ENCODE data around the gene PCSK6. TPM values are rescaled to one million over a fixed set of nuclear protein-coding genes. Genes with fewer than 3 reads are reported as not detected.

Gene PCSK6
- total RNA-seq, 1 experiment from 2014 or later = 10.6 TPM

GRCh38 chr15:101264011-101264410, 225.5 kb downstream of the PCSK6 start:
- ChIA-PET POLR2A (no interaction called here), CTCF (no interaction called here)
- Histone ChIP-seq H3K36me3 (ENCODE audit: control insufficient read depth, insufficient read depth, low read length) (no peaks in the 10 kb centered on the region), H3K27me3 (ENCODE audit: control insufficient read depth, insufficient read depth, low read length) (no peaks in the 10 kb centered on the region), H3K4me3 (ENCODE audit: low read depth in 2 of 2, low read length in 2 of 2) (no peak overlapping the region), H3K9me3 (ENCODE audit: control insufficient read depth, insufficient read depth, low read depth, low read length) (no peaks in the 10 kb centered on the region), H3K27ac (ENCODE audit: low read length) (no peak overlapping the region), H3K4me1 (ENCODE audit: control insufficient read depth, insufficient read depth, low read length) (peaks cover 3% of the 10 kb centered on the region; the same call in 1 of the 2 replicates)
- no TSS peak for BruUV-seq (replicated peaks)
- TF ChIP-seq CTCF (IDR thresholded peaks at IDR 0.05) (no peak), TCF7L2 (IDR thresholded peaks at IDR 0.05; ENCODE audit: low read depth, low read length) (no peak), REST (IDR thresholded peaks at IDR 0.05; ENCODE audit: insufficient read depth in 1 of 2, low read depth in 2 of 2, low read length in 1 of 2) (no peak), SIN3A (IDR thresholded peaks at IDR 0.05; ENCODE audit: borderline replicate concordance, insufficient read depth, low read depth, low read length) (no peak), POLR2AphosphoS5 (IDR thresholded peaks at IDR 0.05; ENCODE audit: low read depth, low read length) (no peak)
- ATAC-seq (peak; percentile 19; the same call in 1 of the 2 replicates), DNase-seq (ENCODE audit: low read depth, low spot score) (no peak)
- intact Hi-C loops (cut with micrococcal nuclease; ENCODE audit: unreplicated experiment) = no loop called here
- in situ Hi-C loops (cut with HindIII; ENCODE audit: low pct_unique_long_range_greater_than_20kb, low sequenced_read_pairs) = no loop called here

- Histone ChIP-seq H3K27ac (ENCODE audit: low read length) (no peak overlapping the region), H3K9me3 (ENCODE audit: control insufficient read depth, insufficient read depth, low read depth, low read length) (no peaks in the 10 kb centered on the region), H3K36me3 (ENCODE audit: control insufficient read depth, insufficient read depth, low read length) (no peaks in the 10 kb centered on the region), H3K4me3 (ENCODE audit: low read depth in 2 of 2, low read length in 2 of 2) (no peak overlapping the region), H3K27me3 (ENCODE audit: control insufficient read depth, insufficient read depth, low read length) (no peaks in the 10 kb centered on the region), H3K4me1 (ENCODE audit: control insufficient read depth, insufficient read depth, low read length) (peaks cover 8% of the 10 kb centered on the region; the same call in 1 of the 2 replicates)
- no peak for ATAC-seq
- intact Hi-C loops (cut with micrococcal nuclease; ENCODE audit: unreplicated experiment) (no loop called here), in situ Hi-C loops (cut with HindIII; ENCODE audit: low pct_unique_long_range_greater_than_20kb, low sequenced_read_pairs) (no loop called here)
- no TSS peak for BruUV-seq (replicated peaks)
- ChIA-PET POLR2A (no interaction called here), CTCF (no interaction called here)
- DNase-seq (ENCODE audit: low read depth, low spot score) = no peak
- TF ChIP-seq REST (IDR thresholded peaks at IDR 0.05; ENCODE audit: insufficient read depth in 1 of 2, low read depth in 2 of 2, low read length in 1 of 2) (no peak), CTCF (IDR thresholded peaks at IDR 0.05) (no peak), SIN3A (IDR thresholded peaks at IDR 0.05; ENCODE audit: borderline replicate concordance, insufficient read depth, low read depth, low read length) (no peak), POLR2AphosphoS5 (IDR thresholded peaks at IDR 0.05; ENCODE audit: low read depth, low read length) (no peak), TCF7L2 (IDR thresholded peaks at IDR 0.05; ENCODE audit: low read depth, low read length) (no peak)
Measured at GRCh38 chr15:101262551-101262950, 227.0 kb downstream of the PCSK6 start.

All from Panc1 (cell line).